Mesenchymal stem cell (in vitro differentiated cells and primary cell): ENCODE data around the gene HOXA3.
A peak's percentile ranks its signal among the peaks of the same experiment; 100 is the strongest.

Source experiments
- DNase-seq: peaks from one replicate; pipeline ENCODE4 v3.0.0-alpha.2; 2013
- H2AFZ ChIP-seq: one replicate; pipeline ENCODE4 v1.6.1; 2013; ENCODE audit warnings: low read depth, mild to moderate bottlenecking, control low read depth, inconsistent platforms, low read length, moderate library complexity
- H2AK5ac ChIP-seq: 2 replicates; pipeline ENCODE4 v1.6.1; 2013; ENCODE audit warnings: low read length, moderate library complexity, mild to moderate bottlenecking, inconsistent platforms; ENCODE audit not compliant: severe bottlenecking
- H2BK120ac ChIP-seq: one replicate; pipeline ENCODE4 v1.6.1; 2013; ENCODE audit warnings: low read depth, mild to moderate bottlenecking, inconsistent platforms, low read length, moderate library complexity
- H2BK12ac ChIP-seq, 2 experiments: one replicate each; pipeline ENCODE4 v1.6.1; 2013; ENCODE audit warnings: inconsistent platforms in 2 of 2, low read length in 2 of 2, mild to moderate bottlenecking in 2 of 2, moderate library complexity in 2 of 2, control low read depth in 1 of 2
- H2BK15ac ChIP-seq: one replicate; pipeline ENCODE4 v1.6.1; 2013; ENCODE audit warnings: mild to moderate bottlenecking, low read depth, inconsistent platforms; ENCODE audit not compliant: poor library complexity, severe bottlenecking
- H2BK5ac ChIP-seq: 2 replicates; pipeline ENCODE4 v1.6.1; 2013; ENCODE audit warnings: low read depth, mild to moderate bottlenecking, low read length, control low read depth, inconsistent platforms; ENCODE audit not compliant: poor library complexity, severe bottlenecking
- H3K14ac ChIP-seq, 2 experiments: one replicate each; pipeline ENCODE4 v1.6.1; 2013; ENCODE audit warnings: inconsistent platforms in 2 of 2, low read length in 2 of 2, control low read depth in 1 of 2, mild to moderate bottlenecking in 1 of 2, moderate library complexity in 1 of 2
- H3K18ac ChIP-seq, 2 experiments: one replicate each; pipeline ENCODE4 v1.6.1; 2013; ENCODE audit warnings: inconsistent platforms in 2 of 2, low read length in 2 of 2, control low read depth in 1 of 2, low read depth in 1 of 2, mild to moderate bottlenecking in 1 of 2
- H3K23ac ChIP-seq, 2 experiments: one replicate each; pipeline ENCODE4 v1.6.1; 2013; ENCODE audit warnings: inconsistent platforms in 2 of 2, low read length in 2 of 2, mild to moderate bottlenecking in 2 of 2, moderate library complexity in 2 of 2, control low read depth in 1 of 2
- H3K27ac ChIP-seq: 2 replicates; pipeline ENCODE4 v1.5.1; 2013; ENCODE audit warnings: mild to moderate bottlenecking, moderate library complexity, low read length, control low read depth, inconsistent platforms; ENCODE audit not compliant: poor library complexity, severe bottlenecking
- H3K27me3 ChIP-seq, 2 experiments: 2 replicates each; pipeline versions ENCODE4 v1.6.1 to v1.7.0; 2013; ENCODE audit warnings: low read length in 2 of 2, mild to moderate bottlenecking in 2 of 2, moderate library complexity in 2 of 2, control low read depth in 1 of 2, inconsistent platforms in 1 of 2; ENCODE audit not compliant: control insufficient read depth in 1 of 2, insufficient read depth in 1 of 2
- H3K36me3 ChIP-seq, 2 experiments: 2 replicates each; pipeline versions ENCODE4 v1.6.1 to v1.7.0; 2013; ENCODE audit warnings: low read length in 2 of 2, control low read depth in 1 of 2, inconsistent platforms in 1 of 2, low read depth in 1 of 2, mild to moderate bottlenecking in 1 of 2; ENCODE audit not compliant: insufficient read depth in 2 of 2, control insufficient read depth in 1 of 2
- H3K4ac ChIP-seq, 2 experiments: one replicate each; pipeline ENCODE4 v1.6.1; 2013; ENCODE audit warnings: inconsistent platforms in 2 of 2, low read length in 2 of 2, mild to moderate bottlenecking in 2 of 2, moderate library complexity in 2 of 2, control low read depth in 1 of 2, low read depth in 1 of 2
- H3K4me1 ChIP-seq: 2 replicates; pipeline ENCODE4 v1.6.1; 2013; ENCODE audit warnings: low read depth, low read length, control low read depth; ENCODE audit not compliant: control insufficient read depth, insufficient read depth
- H3K4me2 ChIP-seq: 2 replicates; pipeline ENCODE4 v1.6.1; 2013; ENCODE audit warnings: low read length, mild to moderate bottlenecking, inconsistent platforms; ENCODE audit not compliant: poor library complexity, severe bottlenecking
- H3K4me3 ChIP-seq, 2 experiments: 2 replicates each; pipeline versions ENCODE4 v1.5.1 to v1.7.0; 2013; ENCODE audit warnings: low read length in 2 of 2, mild to moderate bottlenecking in 2 of 2, control low read depth in 1 of 2, low read depth in 1 of 2; ENCODE audit not compliant: insufficient read depth in 1 of 2
- H3K79me1 ChIP-seq: replicated peaks from 2 replicates; pipeline ENCODE4 v1.6.1; 2013; ENCODE audit warnings: mild to moderate bottlenecking, control low read depth, low read length, inconsistent platforms; ENCODE audit not compliant: poor library complexity, severe bottlenecking
- H3K9ac ChIP-seq: 2 replicates; pipeline ENCODE4 v1.7.0; 2013; ENCODE audit warnings: mild to moderate bottlenecking, low read length, moderate library complexity
- H3K9me3 ChIP-seq: 2 replicates; pipeline ENCODE4 v1.7.0; 2013; ENCODE audit warnings: mild to moderate bottlenecking, low read length; ENCODE audit not compliant: control insufficient read depth
- H4K8ac ChIP-seq: one replicate; pipeline ENCODE4 v1.6.1; 2013; ENCODE audit warnings: inconsistent platforms, mild to moderate bottlenecking, low read length, moderate library complexity
- H4K91ac ChIP-seq: one replicate; pipeline ENCODE4 v1.6.1; 2013; ENCODE audit warnings: mild to moderate bottlenecking, low read length, inconsistent platforms
- WGBS: methylation state at CpG from one replicate; pipeline ENCODE4 v1.1.7; 2013; ENCODE audit warnings: mixed read lengths; 5-methylcytosine and 5-hydroxymethylcytosine counted together

HOXA3 gene

GRCh38 chr7:27168265-27168947, 16.0 kb upstream of the HOXA3 start:
- peak overlapping the region; percentile 63 for H4K8ac ChIP-seq
- H4K91ac ChIP-seq = peak overlapping the region; percentile 83
- peak overlapping the region; percentile 73 for H3K27ac ChIP-seq
- H2BK120ac ChIP-seq = peak overlapping the region; percentile 51
- H3K4ac ChIP-seq = peak overlapping the region; percentile 73 to 89
- peak overlapping the region in 1 of 2 experiments; percentile 82 for H3K14ac ChIP-seq
- H3K23ac ChIP-seq = peak overlapping the region in 1 of 2 experiments; percentile 46
- 4% methylated on average over 22 of the region's 25 CpGs for WGBS
- DNase-seq = peak; percentile 80
- H3K4me1 ChIP-seq = peaks cover 19% of the 10 kb centered on the region
- H2BK15ac ChIP-seq = no peak overlapping the region
- H3K9ac ChIP-seq = peak overlapping the region; percentile 90
- peaks cover 7 to 71% of the 10 kb centered on the region in 2 experiments for H3K36me3 ChIP-seq
- peaks cover 0 to 8% of the 10 kb centered on the region in 2 experiments for H3K27me3 ChIP-seq
- H2BK5ac ChIP-seq = peak overlapping the region; percentile 36
- H3K4me3 ChIP-seq = peak overlapping the region; percentile 49 to 92
- H3K79me1 ChIP-seq = no peaks in the 10 kb centered on the region
- peak overlapping the region in 1 of 2 experiments; percentile 29 for H2BK12ac ChIP-seq
- H3K4me2 ChIP-seq = peak overlapping the region; percentile 77
- H3K18ac ChIP-seq = peak overlapping the region; percentile 31 to 67
- H3K9me3 ChIP-seq = no peaks in the 10 kb centered on the region
- H2AK5ac ChIP-seq = no peak overlapping the region
- H2AFZ ChIP-seq = no peak overlapping the region

- Histone ChIP-seq H3K23ac (no peak overlapping the region), H2BK5ac (peak overlapping the region; percentile 36), H3K36me3 (peaks cover 12 to 69% of the 10 kb centered on the region in 2 experiments), H3K4ac (peak overlapping the region; percentile 73 to 89), H3K9ac (peak overlapping the region; percentile 90), H4K8ac (peak overlapping the region; percentile 70), H3K4me3 (peak overlapping the region; percentile 39 to 92), H3K27ac (peak overlapping the region; percentile 73), H4K91ac (no peak overlapping the region), H3K14ac (no peak overlapping the region), H2AFZ (no peak overlapping the region), H3K27me3 (peaks cover 0 to 8% of the 10 kb centered on the region in 2 experiments), H3K18ac (peak overlapping the region; percentile 63 to 94), H3K4me1 (peaks cover 21% of the 10 kb centered on the region), H2BK12ac (peak overlapping the region in 1 of 2 experiments; percentile 86), H2BK120ac (peak overlapping the region; percentile 51), H3K4me2 (peak overlapping the region; percentile 77), H3K9me3 (no peaks in the 10 kb centered on the region), H2BK15ac (no peak overlapping the region), H2AK5ac (no peak overlapping the region), H3K79me1 (no peaks in the 10 kb centered on the region)
- peak; percentile 67 for DNase-seq
- 7% methylated on average over 4 of the region's 4 CpGs for WGBS
These were observed 15.5 kb upstream of the HOXA3 start for GRCh38 chr7:27167916-27168264.

DNA sequence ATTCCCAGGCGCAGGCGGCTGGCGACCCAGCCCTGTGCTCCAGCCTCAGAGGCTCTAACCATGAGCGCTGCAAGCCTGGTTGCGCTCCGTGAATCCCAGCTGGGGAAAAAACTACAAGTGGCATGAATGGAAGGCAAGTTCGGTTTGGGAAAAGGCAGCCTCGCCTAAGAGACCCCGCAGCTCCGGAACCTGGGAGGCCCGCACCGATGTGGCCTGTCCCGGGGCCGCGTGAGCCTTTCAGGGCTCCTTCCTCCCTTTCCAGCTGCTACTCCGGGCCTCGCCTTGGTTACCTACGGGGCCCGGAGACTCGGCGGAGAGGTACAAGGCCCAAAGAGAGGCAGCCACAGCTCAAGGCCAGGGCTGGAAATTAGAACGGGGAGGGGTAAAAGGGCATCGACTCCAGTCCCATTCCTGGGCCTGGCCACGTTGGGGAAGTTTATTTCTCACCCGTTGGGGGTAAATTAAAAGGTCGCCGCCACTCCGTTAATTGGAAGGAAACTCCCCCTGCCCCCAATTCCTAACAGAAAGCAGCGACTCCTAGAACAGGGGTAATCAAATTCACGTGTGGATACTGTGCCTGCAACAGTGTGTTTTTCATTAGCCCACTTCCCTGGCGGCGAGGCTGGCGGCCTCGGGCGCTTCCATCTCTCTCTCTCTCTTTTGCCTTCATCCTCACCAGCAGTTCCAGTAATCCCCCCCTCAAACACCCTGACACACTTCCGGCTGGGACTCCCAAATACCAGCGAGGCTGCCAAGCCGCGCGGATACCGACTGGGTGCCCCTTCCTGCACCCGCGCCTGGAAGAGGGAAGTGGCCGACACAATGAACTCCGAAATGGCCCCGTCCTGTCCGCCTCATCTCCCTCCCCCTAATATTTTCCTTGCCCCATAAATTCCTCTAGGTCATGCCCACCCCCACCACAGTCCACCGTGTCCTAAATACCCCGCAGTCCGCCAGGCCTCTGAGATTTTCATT, 14.4 kb upstream of the HOXA3 start:
- Histone ChIP-seq H2BK5ac (peak overlapping the region; percentile 54), H3K36me3 (peaks cover 19 to 63% of the 10 kb centered on the region in 2 experiments), H3K27ac (peak overlapping the region; percentile 73), H2AK5ac (peak overlapping the region; percentile 47), H3K79me1 (no peaks in the 10 kb centered on the region), H3K4me2 (peak overlapping the region; percentile 67), H2AFZ (no peak overlapping the region), H4K8ac (peak overlapping the region; percentile 95), H3K9me3 (no peaks in the 10 kb centered on the region), H3K23ac (peak overlapping the region in 1 of 2 experiments; percentile 81), H2BK12ac (peak overlapping the region; percentile 59 to 89), H3K9ac (peak overlapping the region; percentile 90), H3K14ac (peak overlapping the region in 1 of 2 experiments; percentile 92), H3K4me1 (peaks cover 21% of the 10 kb centered on the region), H4K91ac (peak overlapping the region; percentile 91), H3K18ac (peak overlapping the region; percentile 88 to 90), H2BK120ac (peak overlapping the region; percentile 99), H3K27me3 (peaks cover 0 to 4% of the 10 kb centered on the region in 2 experiments), H2BK15ac (peak overlapping the region; percentile 93), H3K4ac (peak overlapping the region; percentile 87 to 91), H3K4me3 (peak overlapping the region; percentile 42 to 92)
- 11% methylated on average over 50 of the region's 50 CpGs for WGBS
- peak; percentile 52 for DNase-seq
